Stimulated activated naive B cell treated with anti-CD40 and anti-IgM and Interleukin-4, amounts not matched to agents 10 μg/mL and 1 μg/mL and 100 μg/mL, for 72 hours (primary cell): ENCODE data around the gene VRTN.

Experiments
- ATAC-seq, 2 donors: fragments of 150-1000 bp; cut with Tn5 transposase; replicated peaks; 2 replicates each; pipeline ENCODE4 v1.10.0; 2021; ENCODE audit warnings: moderate library complexity in 1 of 2
- DNase-seq: peaks from one replicate; pipeline ENCODE4 v3.0.0; 2021
- H3K27ac Mint-ChIP-seq: one replicate; pipeline ENCODE4 v1.8.0; 2022; ENCODE audit warnings: mild to moderate bottlenecking, mixed read lengths
- H3K27me3 Mint-ChIP-seq, 2 donors: one replicate each; pipeline ENCODE4 v1.8.0; 2022; ENCODE audit warnings: mixed read lengths in 2 of 2
- H3K36me3 Mint-ChIP-seq, 2 donors: one replicate each; pipeline ENCODE4 v1.8.0; 2022; ENCODE audit warnings: mixed read lengths in 2 of 2, mild to moderate bottlenecking in 1 of 2
- H3K4me1 Mint-ChIP-seq, 2 donors: one replicate each; pipeline ENCODE4 v1.8.0; 2022; ENCODE audit warnings: mixed read lengths in 2 of 2, mild to moderate bottlenecking in 1 of 2
- H3K4me3 Mint-ChIP-seq, 2 donors: one replicate each; pipeline ENCODE4 v1.8.0; 2022; ENCODE audit warnings: mild to moderate bottlenecking in 2 of 2, mixed read lengths in 2 of 2, moderate library complexity in 1 of 2
- H3K9me3 Mint-ChIP-seq, 2 donors: one replicate each; pipeline ENCODE4 v1.8.0; 2022; ENCODE audit warnings: mixed read lengths in 2 of 2, mild to moderate bottlenecking in 1 of 2

VRTN gene

DNA sequence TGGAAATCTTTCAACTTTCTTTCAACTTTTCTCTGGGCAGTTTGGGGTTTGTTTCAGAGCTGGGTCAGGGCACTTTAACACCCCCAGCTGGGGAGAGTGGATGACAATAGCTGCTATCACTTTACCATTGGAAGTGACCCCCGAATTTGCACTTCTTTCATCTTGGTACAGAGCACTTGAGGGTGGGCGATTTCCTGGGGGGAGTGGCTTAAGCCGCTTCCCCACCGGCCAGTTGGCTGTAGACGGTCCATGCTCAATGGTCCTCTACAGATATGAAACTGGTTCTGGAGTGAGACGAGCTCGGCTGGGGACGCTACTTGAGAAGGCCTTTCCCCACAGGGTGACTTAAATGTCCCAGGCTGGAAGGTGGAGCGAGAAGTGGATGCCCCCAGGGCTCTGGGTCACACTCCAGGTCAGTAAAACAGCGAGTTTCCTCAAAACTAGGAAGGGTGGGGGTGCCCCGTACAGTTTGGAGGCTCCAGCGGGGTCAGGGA lies at the start of gene VRTN:
Gene VRTN, plus strand, starts transcription at position 231 of the 494 bp plus-strand sequence. CDS start 8,313 bp downstream, outside the sequence.
- no peak for ATAC-seq
- no peaks in the 10 kb centered on the region for H3K36me3 Mint-ChIP-seq
- no peaks in the 10 kb centered on the region for H3K9me3 Mint-ChIP-seq
- peaks cover 16 to 21% of the 10 kb centered on the region in 2 donors for H3K27me3 Mint-ChIP-seq
- H3K27ac Mint-ChIP-seq, result no peak within 1 kb of the TSS
- DNase-seq, result no peak
- no peaks in the 10 kb centered on the region for H3K4me1 Mint-ChIP-seq
- no peak within 1 kb of the TSS for H3K4me3 Mint-ChIP-seq

DNA sequence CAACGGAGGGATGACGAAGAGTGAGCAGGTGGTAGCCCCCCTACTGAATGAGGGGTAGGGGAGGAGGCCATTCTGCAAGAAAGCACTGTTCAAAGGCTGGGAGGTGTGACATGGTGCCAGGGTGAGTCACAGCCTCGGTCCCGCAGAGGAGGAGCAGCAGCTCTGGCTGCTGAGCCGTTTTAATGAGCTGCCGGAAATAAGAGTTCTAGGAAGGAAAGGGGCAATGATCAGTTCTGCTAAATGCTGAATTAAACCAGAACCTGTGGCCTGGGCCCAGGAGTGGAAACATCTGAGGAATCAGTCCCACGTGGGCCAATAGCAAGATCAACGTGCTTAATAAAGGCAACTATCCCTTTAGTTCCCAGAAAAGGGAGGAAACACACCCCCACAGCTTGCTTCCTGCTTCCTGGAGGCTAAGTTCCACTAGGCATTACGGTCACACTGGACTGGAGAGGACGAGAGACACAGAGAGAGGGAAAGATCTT lies 49.2 kb upstream of the VRTN start:
- DNase-seq (no peak), ATAC-seq (no peak)
- Mint-ChIP-seq H3K9me3 (no peaks in the 10 kb centered on the region), H3K27ac (no peak overlapping the region), H3K27me3 (no peaks in the 10 kb centered on the region), H3K4me1 (peaks cover 17 to 30% of the 10 kb centered on the region in 2 donors), H3K4me3 (no peak overlapping the region), H3K36me3 (peaks cover 12 to 39% of the 10 kb centered on the region in 2 donors)

DNA sequence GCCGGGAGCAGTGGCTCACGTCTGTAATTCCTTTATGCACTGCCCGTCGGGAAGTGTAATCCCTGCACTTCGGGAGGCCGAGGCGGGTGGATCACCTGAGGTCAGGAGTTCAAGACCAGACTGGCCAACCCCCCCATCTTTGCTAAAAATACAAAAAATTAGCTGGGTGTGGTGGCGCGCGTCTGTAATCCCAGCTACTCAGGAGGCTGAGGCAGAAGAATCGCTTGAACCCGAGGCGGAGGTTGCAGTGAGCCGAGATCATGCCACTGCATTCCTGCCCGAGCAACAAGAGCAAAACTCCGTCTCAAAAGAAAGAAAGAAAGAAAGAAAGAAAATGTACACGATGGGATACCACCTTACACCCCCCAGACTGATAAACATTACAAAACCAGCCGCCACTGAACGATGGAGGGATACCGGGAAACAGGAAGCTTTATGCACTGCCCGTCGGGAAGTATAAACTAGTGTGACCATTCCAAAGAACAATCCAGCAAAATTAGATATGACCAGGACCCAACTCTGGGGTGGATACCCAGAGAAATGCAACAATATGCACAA lies 46.6 kb upstream of the VRTN start:
- Mint-ChIP-seq H3K36me3 (peaks cover 9 to 25% of the 10 kb centered on the region in 2 donors), H3K9me3 (no peaks in the 10 kb centered on the region), H3K4me3 (peak overlapping the region; percentile 97 to 98), H3K4me1 (peaks cover 16 to 30% of the 10 kb centered on the region in 2 donors), H3K27me3 (no peaks in the 10 kb centered on the region), H3K27ac (peak overlapping the region; percentile 98)
- no peak for ATAC-seq
- no peak for DNase-seq

- no peaks in the 10 kb centered on the region for H3K27me3 Mint-ChIP-seq
- DNase-seq, result peak; percentile 4
- peaks cover 9 to 25% of the 10 kb centered on the region in 2 donors for H3K36me3 Mint-ChIP-seq
- H3K27ac Mint-ChIP-seq, result peak overlapping the region; percentile 98
- peaks cover 16 to 30% of the 10 kb centered on the region in 2 donors for H3K4me1 Mint-ChIP-seq
- no peaks in the 10 kb centered on the region for H3K9me3 Mint-ChIP-seq
- peak; percentile 73 to 79 for ATAC-seq
- H3K4me3 Mint-ChIP-seq, result peak overlapping the region; percentile 97 to 98
Observed at GRCh38 chr14:74302152-74302628, 46.1 kb upstream of the VRTN start.

GRCh38 chr14:74302634-74303569 lies 45.4 kb upstream of the VRTN start, which contains the start of gene ABCD4:
ABCD4 (minus strand) TSS chr14:74302934; CDS start chr14:74302912, 22 bp downstream.
- Mint-ChIP-seq H3K4me1 (peaks cover 14 to 26% of the 10 kb centered on the region in 2 donors), H3K36me3 (peaks cover 9 to 21% of the 10 kb centered on the region in 2 donors), H3K9me3 (no peaks in the 10 kb centered on the region), H3K27me3 (no peaks in the 10 kb centered on the region), H3K27ac (peak within 1 kb of the TSS; percentile 98), H3K4me3 (peak within 1 kb of the TSS; percentile 97 to 98)
- peak; percentile 98 to 99 for ATAC-seq
- DNase-seq, result peak; percentile 93

- H3K27ac Mint-ChIP-seq, result no peak overlapping the region
- no peaks in the 10 kb centered on the region for H3K36me3 Mint-ChIP-seq
- no peaks in the 10 kb centered on the region for H3K9me3 Mint-ChIP-seq
- no peak overlapping the region for H3K4me3 Mint-ChIP-seq
- DNase-seq (no peak), ATAC-seq (no peak)
- no peaks in the 10 kb centered on the region for H3K27me3 Mint-ChIP-seq
- no peaks in the 10 kb centered on the region for H3K4me1 Mint-ChIP-seq
Observed at GRCh38 chr14:74308695-74309094, 39.6 kb upstream of the VRTN start.

GRCh38 chr14:74309125-74310022 lies 38.9 kb upstream of the VRTN start:
- Mint-ChIP-seq H3K36me3 (no peaks in the 10 kb centered on the region), H3K27me3 (no peaks in the 10 kb centered on the region), H3K27ac (no peak overlapping the region), H3K9me3 (no peaks in the 10 kb centered on the region), H3K4me1 (no peaks in the 10 kb centered on the region), H3K4me3 (no peak overlapping the region)
- no peak for DNase-seq
- no peak for ATAC-seq

- no peaks in the 10 kb centered on the region for H3K4me1 Mint-ChIP-seq
Observed at GRCh38 chr14:74312161-74312560, 36.1 kb upstream of the VRTN start.

DNA sequence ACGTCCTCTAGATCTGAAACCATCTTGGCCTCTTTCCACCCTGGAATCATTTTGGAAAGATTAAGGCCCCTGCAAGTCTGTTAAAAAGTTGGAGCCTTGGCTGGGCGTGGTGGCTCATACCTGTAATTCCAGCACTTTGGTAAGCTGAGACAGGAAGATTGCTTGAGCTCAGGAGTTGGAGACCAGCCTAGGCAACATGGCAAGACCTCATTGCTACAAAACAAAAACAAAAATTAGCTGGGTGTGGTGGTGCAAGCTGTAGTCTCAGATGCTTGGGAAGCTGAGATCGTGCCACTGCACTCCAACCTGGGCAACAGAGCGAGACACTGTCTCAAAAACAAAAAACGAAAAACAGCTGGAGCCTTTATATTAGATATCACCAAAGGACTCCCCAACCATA lies 34.7 kb upstream of the VRTN start:
- no peak overlapping the region for H3K4me3 Mint-ChIP-seq
- no peak overlapping the region for H3K27ac Mint-ChIP-seq
- H3K9me3 Mint-ChIP-seq, result no peaks in the 10 kb centered on the region
- no peak for DNase-seq
- H3K36me3 Mint-ChIP-seq, result no peaks in the 10 kb centered on the region
- no peak for ATAC-seq
- H3K4me1 Mint-ChIP-seq, result no peaks in the 10 kb centered on the region
- H3K27me3 Mint-ChIP-seq, result peaks cover 6 to 7% of the 10 kb centered on the region in 2 donors

More at GRCh38 chr14:74312161-74312560, 36.1 kb upstream of the VRTN start:
- Mint-ChIP-seq H3K27me3 (peaks cover 5 to 7% of the 10 kb centered on the region in 2 donors), H3K27ac (no peak overlapping the region), H3K36me3 (no peaks in the 10 kb centered on the region), H3K4me3 (no peak overlapping the region), H3K9me3 (no peaks in the 10 kb centered on the region)
- no peak for DNase-seq
- no peak for ATAC-seq

GRCh38 chr14:74314576-74314975 lies 33.7 kb upstream of the VRTN start:
- DNase-seq (no peak), ATAC-seq (no peak)
- Mint-ChIP-seq H3K4me3 (no peak overlapping the region), H3K27ac (no peak overlapping the region), H3K9me3 (no peaks in the 10 kb centered on the region), H3K36me3 (no peaks in the 10 kb centered on the region), H3K27me3 (peaks cover 6 to 10% of the 10 kb centered on the region in 2 donors), H3K4me1 (no peaks in the 10 kb centered on the region)

DNA sequence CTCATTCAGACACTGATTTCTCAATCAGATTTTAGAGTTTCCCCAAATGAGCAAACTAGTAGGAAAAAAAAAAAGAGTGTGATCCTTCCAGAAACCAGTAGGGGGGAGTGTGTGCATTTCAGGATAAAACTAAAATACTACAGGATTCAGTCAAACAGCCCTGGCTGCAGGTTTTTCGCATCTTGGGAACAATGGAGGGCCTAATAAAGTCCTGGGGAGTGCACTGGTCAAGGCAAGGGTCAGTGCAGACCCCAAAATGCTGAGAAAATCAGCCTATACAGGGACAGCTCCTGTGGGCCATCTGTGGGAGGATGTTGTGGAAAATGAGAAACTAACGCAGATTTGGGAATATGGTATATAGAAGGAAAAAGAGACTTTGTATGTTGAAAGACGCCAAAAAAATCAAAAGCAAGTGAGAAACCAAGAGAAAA lies 23.3 kb upstream of the VRTN start:
- no peaks in the 10 kb centered on the region for H3K4me1 Mint-ChIP-seq
- no peak overlapping the region for H3K27ac Mint-ChIP-seq
- no peaks in the 10 kb centered on the region for H3K36me3 Mint-ChIP-seq
- no peaks in the 10 kb centered on the region for H3K9me3 Mint-ChIP-seq
- DNase-seq, result no peak
- ATAC-seq, result peak in 1 of 2 donors; percentile 25
- peaks cover 25 to 31% of the 10 kb centered on the region in 2 donors for H3K27me3 Mint-ChIP-seq
- no peak overlapping the region for H3K4me3 Mint-ChIP-seq

DNA sequence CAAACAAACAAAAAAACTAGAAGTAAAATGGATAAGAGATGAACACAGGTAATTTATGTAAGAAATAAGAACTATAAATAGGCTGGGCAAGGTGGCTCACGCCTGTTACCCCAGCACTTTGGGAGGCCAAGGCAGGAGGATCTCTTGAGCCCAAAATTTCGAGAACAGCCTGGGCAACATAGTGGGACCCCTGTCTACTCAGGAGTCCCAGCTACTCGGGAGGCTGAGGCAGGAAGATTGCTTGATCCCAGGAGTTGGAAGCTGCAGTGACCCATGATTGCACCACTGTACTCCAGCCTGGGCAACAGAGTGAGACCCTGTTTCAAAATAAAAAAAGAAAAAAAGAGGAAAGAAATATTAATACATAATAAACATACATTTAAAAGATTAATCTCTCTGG lies 22.8 kb upstream of the VRTN start:
- no peak for DNase-seq
- Mint-ChIP-seq H3K27me3 (peaks cover 25 to 31% of the 10 kb centered on the region in 2 donors), H3K9me3 (no peaks in the 10 kb centered on the region), H3K4me1 (no peaks in the 10 kb centered on the region), H3K4me3 (no peak overlapping the region), H3K36me3 (no peaks in the 10 kb centered on the region), H3K27ac (no peak overlapping the region)
- no peak for ATAC-seq

DNA sequence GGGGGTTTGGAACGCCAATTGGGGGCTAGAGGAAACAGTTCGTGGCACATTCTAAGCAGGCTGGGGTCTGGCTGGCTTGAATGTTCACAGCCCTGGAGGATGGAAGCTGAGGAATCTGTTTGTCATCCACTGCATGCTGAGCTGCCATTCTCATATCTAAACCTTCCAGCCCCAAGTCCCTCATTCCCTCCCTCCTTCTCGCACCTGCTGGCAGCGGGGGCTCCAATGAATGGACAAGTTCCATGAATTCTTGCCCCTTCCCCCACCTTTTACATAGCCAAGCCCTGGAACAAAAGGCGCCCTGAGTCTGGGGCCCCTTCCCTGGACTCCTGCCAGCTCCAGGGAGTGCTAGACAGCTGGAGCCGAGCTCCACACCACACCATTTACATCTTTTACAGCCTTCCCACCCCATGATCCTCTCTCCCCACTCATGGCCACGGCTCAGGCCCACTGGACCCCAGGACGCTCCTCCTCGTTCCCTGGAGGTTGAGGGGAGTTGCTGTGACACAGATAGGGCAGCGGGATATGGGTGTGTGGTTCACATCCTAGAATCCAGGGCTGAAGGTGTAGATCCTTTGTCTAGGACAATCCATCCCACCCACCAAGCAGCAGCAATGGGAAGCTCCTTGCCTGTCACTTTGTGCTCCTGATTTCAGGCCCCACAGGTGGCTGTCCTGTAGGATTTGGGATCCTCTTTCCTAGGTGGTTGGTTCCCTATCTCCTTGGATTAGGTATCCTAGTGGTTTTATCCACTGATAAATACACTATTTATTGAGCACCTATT lies 21.7 kb upstream of the VRTN start:
- Mint-ChIP-seq H3K27ac (peak overlapping the region; percentile 2), H3K27me3 (peaks cover 19 to 23% of the 10 kb centered on the region in 2 donors), H3K4me3 (no peak overlapping the region), H3K36me3 (no peaks in the 10 kb centered on the region), H3K9me3 (no peaks in the 10 kb centered on the region), H3K4me1 (no peaks in the 10 kb centered on the region)
- DNase-seq (no peak), ATAC-seq (no peak)
